Keratinocyte (primary cell): ENCODE measurements around the gene ZNF84. TPM values are rescaled to one million over a fixed set of nuclear protein-coding genes. Genes with fewer than 3 reads are reported as not detected.

Experiments used
- DNase-seq: peaks from one replicate; pipeline ENCODE4 v3.0.0-alpha.2; 2011; ENCODE audit warnings: low read depth, missing footprints, low spot score
- FAIRE-seq: peaks from 2 replicates; lab custom pipeline; 2011; peaks lifted over from hg19 to GRCh38; lab: Jason Lieb, UNC
- H2AFZ ChIP-seq: 2 replicates; pipeline ENCODE4 v1.6.0; 2012; ENCODE audit warnings: low read length, control low read depth, inconsistent platforms; ENCODE audit not compliant: control insufficient read depth
- H3K27ac ChIP-seq: 2 replicates; pipeline ENCODE4 v1.5.1; 2011; ENCODE audit warnings: low read length; ENCODE audit not compliant: control insufficient read depth, insufficient read depth
- H3K27me3 ChIP-seq: 3 replicates; pipeline ENCODE4 v1.6.0; 2011; ENCODE audit warnings: low read length; ENCODE audit not compliant: control insufficient read depth, insufficient read depth; ENCODE audit errors: extremely low read depth
- H3K36me3 ChIP-seq, 2 experiments: 2 replicates in 1 of 2; 3 replicates in 1 of 2; pipeline ENCODE4 v1.5.1; 2011; ENCODE audit warnings: low read length in 2 of 2, mild to moderate bottlenecking in 1 of 2; ENCODE audit not compliant: control insufficient read depth in 2 of 2, insufficient read depth in 2 of 2; ENCODE audit errors: extremely low read depth in 1 of 2
- H3K4me1 ChIP-seq: 3 replicates; pipeline ENCODE4 v1.5.1; 2011; ENCODE audit warnings: low read length; ENCODE audit not compliant: control insufficient read depth, insufficient read depth; ENCODE audit errors: extremely low read depth
- H3K4me2 ChIP-seq: 3 replicates; pipeline ENCODE4 v1.6.0; 2011; ENCODE audit warnings: low read depth, low read length; ENCODE audit not compliant: control insufficient read depth, insufficient read depth; ENCODE audit errors: extremely low read depth
- H3K4me3 ChIP-seq, 3 experiments: fragments of 200-600 bp in 1 of 3; sonication (generic) in 1 of 3; 2 replicates in 2 of 3; 3 replicates in 1 of 3; pipeline ENCODE4 v1.5.1; 2011 to 2016; ENCODE audit warnings: low read length in 3 of 3, mild to moderate bottlenecking in 3 of 3, control low read depth in 2 of 3, inconsistent platforms in 1 of 3, low read depth in 1 of 3, mixed read lengths in 1 of 3, mixed run types in 1 of 3, moderate library complexity in 1 of 3; ENCODE audit not compliant: control insufficient read depth in 2 of 3, insufficient read depth in 2 of 3; ENCODE audit errors: extremely low read depth in 1 of 3
- H3K79me2 ChIP-seq: 2 replicates; pipeline ENCODE4 v1.6.0; 2012; ENCODE audit warnings: low read length; ENCODE audit not compliant: control insufficient read depth, insufficient read depth
- H3K9ac ChIP-seq: 3 replicates; pipeline ENCODE4 v1.6.0; 2011; ENCODE audit warnings: low read length; ENCODE audit not compliant: control insufficient read depth, insufficient read depth; ENCODE audit errors: extremely low read depth
- H3K9me1 ChIP-seq: 3 replicates; pipeline ENCODE4 v1.6.0; 2011; ENCODE audit warnings: low read length; ENCODE audit not compliant: control insufficient read depth, insufficient read depth; ENCODE audit errors: extremely low read depth
- H3K9me3 ChIP-seq: 2 replicates; pipeline ENCODE4 v1.5.1; 2012; ENCODE audit warnings: low read depth, low read length; ENCODE audit not compliant: control insufficient read depth
- H4K20me1 ChIP-seq: 3 replicates; pipeline ENCODE4 v1.6.0; 2011; ENCODE audit warnings: low read length; ENCODE audit not compliant: control insufficient read depth, insufficient read depth; ENCODE audit errors: extremely low read depth
- CTCF ChIP-seq, 3 experiments: IDR thresholded peaks in 1 of 3; conservative IDR thresholded peaks in 1 of 3; optimal IDR thresholded peaks in 1 of 3; 2 replicates in 2 of 3; 3 replicates in 1 of 3; pipeline versions ENCODE3 to v1.5.1; 2011; ENCODE audit warnings: low read length in 3 of 3, mild to moderate bottlenecking in 3 of 3, moderate library complexity in 2 of 3, control low read depth in 1 of 3, inconsistent platforms in 1 of 3; ENCODE audit not compliant: insufficient read depth in 2 of 3; ENCODE audit errors: extremely low read depth in 1 of 3
- EZH2 ChIP-seq: IDR thresholded peaks from one replicate; pipeline ENCODE4 v1.6.1; 2012; ENCODE audit warnings: inconsistent platforms, mild to moderate bottlenecking, low read length, moderate library complexity
- dilution Hi-C: fragments of 300-500 bp; cut with MboI; formaldehyde crosslinking; loops from one replicate; pipeline ENCODE4 v1.7.0; 2020; ENCODE audit warnings: low sequenced_read_pairs; ENCODE audit not compliant: extremely low pct_ligation_motif_present
- polyA plus RNA-seq, 5 experiments: library from polyadenylated mRNA; depleted of rRNA in 3 of 5; stranded (reverse) in 3 of 5; stranded (forward) in 1 of 5; unstranded in 1 of 5; fragments of >200 nt; gene quantifications; 1 replicate in 1 of 5; 2 replicates in 3 of 5; 3 replicates in 1 of 5; pipeline versions ENCODE4 v1.2.1 to v1.2.3, GENCODE V29; 2011 to 2012; ENCODE audit warnings: missing spikeins in 2 of 5, low read depth in 1 of 5, low replicate concordance in 1 of 5

The ZNF84 gene
- polyA plus RNA-seq, 1 donor (not counting 4 experiments of a cell fraction or from before 2014, with no cell fraction given): 24.9 TPM

GRCh38 chr12:133081159-133081780 lies 44.0 kb downstream of the ZNF84 start:
- Histone ChIP-seq H3K4me1 (peaks cover 10% of the 10 kb centered on the region), H3K27me3 (no peaks in the 10 kb centered on the region), H3K9me3 (peaks cover 12% of the 10 kb centered on the region), H4K20me1 (no peaks in the 10 kb centered on the region), H3K9me1 (no peaks in the 10 kb centered on the region), H3K27ac (peak overlapping the region; percentile 98), H2AFZ (peak overlapping the region; percentile 94), H3K79me2 (peaks cover 19% of the 10 kb centered on the region), H3K4me2 (peak overlapping the region; percentile 91), H3K9ac (peak overlapping the region; percentile 96), H3K36me3 (peaks cover 13 to 20% of the 10 kb centered on the region in 2 experiments), H3K4me3 (peak overlapping the region; percentile 89 to 92 (median 91))
- no peak for DNase-seq
- dilution Hi-C loops: no loop called here
- TF ChIP-seq CTCF (optimal IDR thresholded peaks at IDR 0.05 in 1 of 3, IDR thresholded peaks at IDR 0.05 in 1 of 3, conservative IDR thresholded peaks at IDR 0.05 in 1 of 3; ENCODE audit: extremely low read depth in 1 of 3, insufficient read depth in 2 of 3, low read length in 3 of 3): no peak
- TF ChIP-seq EZH2: no peak
- no peak for FAIRE-seq

GRCh38 chr12:133083345-133083744 lies 46.0 kb downstream of the ZNF84 start:
- H3K27ac ChIP-seq: no peak overlapping the region
- no peak for FAIRE-seq
- H3K4me3 ChIP-seq: no peak overlapping the region
- H3K4me2 ChIP-seq: no peak overlapping the region
- peaks cover 19% of the 10 kb centered on the region for H3K79me2 ChIP-seq
- H3K4me1 ChIP-seq: peaks cover 10% of the 10 kb centered on the region
- peaks cover 10% of the 10 kb centered on the region for H3K9me3 ChIP-seq
- no peak for TF ChIP-seq EZH2
- no peak for TF ChIP-seq CTCF (optimal IDR thresholded peaks at IDR 0.05 in 1 of 3, IDR thresholded peaks at IDR 0.05 in 1 of 3, conservative IDR thresholded peaks at IDR 0.05 in 1 of 3; ENCODE audit: extremely low read depth in 1 of 3, insufficient read depth in 2 of 3, low read length in 3 of 3)
- H3K9me1 ChIP-seq: no peaks in the 10 kb centered on the region
- no peaks in the 10 kb centered on the region for H4K20me1 ChIP-seq
- H3K36me3 ChIP-seq: peaks cover 13 to 22% of the 10 kb centered on the region in 2 experiments
- DNase-seq: no peak
- no peak overlapping the region for H2AFZ ChIP-seq
- no peak overlapping the region for H3K9ac ChIP-seq
- dilution Hi-C loops: no loop called here
- no peaks in the 10 kb centered on the region for H3K27me3 ChIP-seq
